Adrenal gland (tissue), 12 donors: ENCODE data around the gene SUV39H2. TPM values are rescaled to one million over a fixed set of nuclear protein-coding genes. Genes with fewer than 3 reads are reported as not detected.

Experiments
- DNase-seq, 7 donors: peaks; one replicate each; pipeline ENCODE4 v3.0.0-alpha.2; 2019 to 2020
- H3K27ac ChIP-seq, 5 donors: fragments of 200-600 bp; sonication (generic) in 4 of 5; 1 replicate in 3 of 5; 2 replicates in 2 of 5; pipeline versions ENCODE4 v1.5.1 to v1.8.0; 2016 to 2020; ENCODE audit warnings: mild to moderate bottlenecking in 1 of 5
- H3K27me3 ChIP-seq: fragments of 200-600 bp; 2 replicates; pipeline ENCODE4 v1.8.0; 2021
- H3K36me3 ChIP-seq, 2 donors: fragments of 200-600 bp; replicated peaks in 1 of 2; 1 replicate in 1 of 2; 2 replicates in 1 of 2; pipeline versions ENCODE4 v1.5.1 to v1.8.0; 2018 to 2022
- H3K4me1 ChIP-seq, 2 donors: fragments of 200-600 bp; replicated peaks in 1 of 2; 1 replicate in 1 of 2; 2 replicates in 1 of 2; pipeline versions ENCODE4 v1.5.1 to v1.8.0; 2018 to 2021
- H3K4me3 ChIP-seq, 4 donors: fragments of 200-600 bp; sonication (generic) in 3 of 4; one replicate each; pipeline ENCODE4 v1.5.1; 2016 to 2018
- H3K9me3 ChIP-seq, 3 donors: fragments of 200-600 bp; sonication (generic) in 1 of 3; replicated peaks in 1 of 3; 1 replicate in 2 of 3; 2 replicates in 1 of 3; pipeline versions ENCODE4 v1.5.1 to v1.8.0; 2016 to 2021
- CTCF ChIP-seq, 6 experiments: fragments of 450-650 bp in 4 of 6; fragments of 200-600 bp in 2 of 6; sonication (generic) in 1 of 6; IDR thresholded peaks; 1 replicate in 5 of 6; 2 replicates in 1 of 6; pipeline versions ENCODE4 v1.5.1 to v1.8.0; 2016 to 2021; ENCODE audit warnings: antibody characterized with exemption in 6 of 6, mild to moderate bottlenecking in 2 of 6, moderate library complexity in 1 of 6
- POLR2A ChIP-seq, 2 donors: fragments of 450-650 bp; IDR thresholded peaks; one replicate each; pipeline ENCODE4 v1.6.1; 2017; ENCODE audit warnings: antibody characterized with exemption in 2 of 2, mild to moderate bottlenecking in 2 of 2, moderate library complexity in 1 of 2
- WGBS, 4 donors: extraction: QIAGEN DNeasy Blood & Tissue Kit in 2 of 4; methylation state at CpG; one replicate each; pipeline versions ENCODE4 v1.1.5 to v1.1.7; 2013 to 2017; 5-methylcytosine and 5-hydroxymethylcytosine counted together
- intact Hi-C, 2 donors: fragments of 100-400 bp; cut with DNase I; formaldehyde crosslinking; loops; one replicate each; pipeline versions ENCODE4 v1.14.1 to v1.15.0; 2022 to 2023
- polyA plus RNA-seq, 3 donors: library from polyadenylated mRNA; stranded (reverse); fragments of 200-250 nt in 2 of 3; fragments of 350-450 nt in 1 of 3; fragmentation: Illumina TruSeq in 1 of 3; extraction: RNeasy Lipid Tissue Mini Kit (QIAGEN cat#74804) in 1 of 3; gene quantifications; one replicate each; pipeline ENCODE4 v1.2.3, GENCODE V29; 2013 to 2014
- total RNA-seq, 9 donors: library from RNA; depleted of rRNA in 4 of 9; stranded (reverse); fragments of >200 nt in 4 of 9; fragments of 120-200 nt in 1 of 9; fragmentation: NEBNext Ultra II Directional in 1 of 9; extraction: Animal tissue kit (Norgen Biotek cat#: 25700) in 1 of 9; gene quantifications; one replicate each; pipeline versions ENCODE4 v1.1.0 to v1.2.4, GENCODE V29; 2013 to 2023
- donor health status: healthy with polysubstance abuse.
- donor health status: Bipolar disorder and iron deficiency.
- donor health status: DM: yes; HTN: yes; CAD: no.
- donor health status: DM: no; HTN: no; CAD: no.
- donor health status: DM: no; HTN: no; CAD: no.
- donor health status: DM: yes; HTN: yes; CAD: no.

Gene SUV39H2
- total and polyA plus RNA-seq, 12 donors, result 1.7 to 19.1 (median 6.4) TPM

GRCh38 chr10:14837003-14837756 lies 41.5 kb upstream of the SUV39H2 start:
- DNase-seq, result no peak
- 17 to 36% (median 24%) methylated on average over 8 to 14 of the region's 14 CpGs for WGBS, 4 donors
- Histone ChIP-seq H3K4me1 (peaks cover 14 to 20% of the 10 kb centered on the region in 2 donors), H3K9me3 (no peaks in the 10 kb centered on the region), H3K27me3 (no peaks in the 10 kb centered on the region), H3K27ac (peak overlapping the region; percentile 70 to 97 (median 96)), H3K36me3 (peaks cover 0 to 20% of the 10 kb centered on the region in 2 donors), H3K4me3 (peak overlapping the region; percentile 55 to 86 (median 80))
- TF ChIP-seq CTCF (IDR thresholded peaks at IDR 0.05), result peak in 1 of 6 experiments; percentile 11
- no peak for TF ChIP-seq POLR2A (IDR thresholded peaks at IDR 0.05)
- intact Hi-C loops, result loop anchor here (10.0 kb wide), 2 partner anchors 302 to 342 kb away; no protein-coding TSS in a partner anchor

- Histone ChIP-seq H3K4me3 (peak within 1 kb of the TSS; percentile 55 to 95 (median 81)), H3K36me3 (peaks cover 0 to 28% of the 10 kb centered on the region in 2 donors), H3K9me3 (no peaks in the 10 kb centered on the region), H3K27me3 (no peaks in the 10 kb centered on the region), H3K4me1 (peaks cover 14 to 20% of the 10 kb centered on the region in 2 donors), H3K27ac (peak within 1 kb of the TSS; percentile 70 to 97 (median 96))
- intact Hi-C loops, result loop anchor here (10.0 kb wide), 2 partner anchors 303 to 343 kb away; no protein-coding TSS in a partner anchor
- DNase-seq, result peak; percentile 99 to 100 (median 99)
- TF ChIP-seq CTCF (IDR thresholded peaks at IDR 0.05) (peak in 2 of 6 experiments; percentile 11 to 19), POLR2A (IDR thresholded peaks at IDR 0.05) (peak; percentile 81 to 92)
- 0 to 1% (median 1%) methylated on average over 32 to 72 of the region's 72 CpGs; no CpG with 5 or more reads in 1 of the 4 donors for WGBS, 4 donors
These were observed 40.7 kb upstream of the SUV39H2 start, which contains the start of the genes CDNF, HSPA14 and MSANTD7 for GRCh38 chr10:14837757-14838581. Gene CDNF (minus strand): TSS chr10:14838037. CDS start chr10:14837946, 91 bp downstream. Gene HSPA14 (plus strand): TSS chr10:14838306. CDS start chr10:14838403, 97 bp downstream. Gene MSANTD7 (plus strand): TSS chr10:14838306. CDS start chr10:14842285, 3,979 bp downstream.

GRCh38 chr10:14838582-14839304 lies 39.9 kb upstream of the SUV39H2 start:
- H3K36me3 ChIP-seq, result peaks cover 0 to 35% of the 10 kb centered on the region in 2 donors
- peak; percentile 22 to 63 (median 39) for DNase-seq
- 0 to 6% (median 0%) methylated on average over 10 to 60 of the region's 60 CpGs for WGBS, 4 donors
- no peak for TF ChIP-seq CTCF (IDR thresholded peaks at IDR 0.05)
- TF ChIP-seq POLR2A (IDR thresholded peaks at IDR 0.05), result no peak
- peak overlapping the region in 4 of 5 donors; percentile 95 to 97 (median 96) for H3K27ac ChIP-seq
- H3K9me3 ChIP-seq, result no peaks in the 10 kb centered on the region
- no peaks in the 10 kb centered on the region for H3K27me3 ChIP-seq
- intact Hi-C loops, result loop anchor here (10.0 kb wide), 2 partner anchors 304 to 344 kb away; no protein-coding TSS in a partner anchor
- peak overlapping the region; percentile 41 to 95 (median 81) for H3K4me3 ChIP-seq
- H3K4me1 ChIP-seq, result peaks cover 14 to 20% of the 10 kb centered on the region in 2 donors
